HepG2 (cell line): ENCODE measurements around the gene CLDN14. TPM values are rescaled to one million over a fixed set of nuclear protein-coding genes. Genes with fewer than 3 reads are reported as not detected.

ENCODE experiments used
- ARID2 ChIP-seq: sonication (generic); formaldehyde crosslinking; IDR thresholded peaks from 2 replicates; pipeline ENCODE4 v1.8.1; 2022; ENCODE audit warnings: mild to moderate bottlenecking, missing genetic modification reagents, borderline replicate concordance
- BORCS8-MEF2B ChIP-seq: sonication (generic); formaldehyde crosslinking; IDR thresholded peaks from 2 replicates; pipeline ENCODE4 v1.8.0; 2022; ENCODE audit warnings: mild to moderate bottlenecking, missing genetic modification reagents
- CENPBD1 ChIP-seq: sonication (generic); formaldehyde crosslinking; IDR thresholded peaks from 2 replicates; pipeline ENCODE4 v1.8.0; 2022; ENCODE audit warnings: missing genetic modification reagents, low read depth, mild to moderate bottlenecking, borderline replicate concordance
- EP300 ChIP-seq, 3 experiments: sonication (generic) in 1 of 3; formaldehyde crosslinking in 1 of 3; IDR thresholded peaks; 2 replicates each; pipeline versions ENCODE4 v1.5.1 to v1.6.1; 2011 to 2020; ENCODE audit warnings: low read depth in 2 of 3, low read length in 2 of 3, borderline replicate concordance in 1 of 3, improper control_type of control experiment in 1 of 3, mild to moderate bottlenecking in 1 of 3, missing genetic modification reagents in 1 of 3, moderate library complexity in 1 of 3
- GLI4 ChIP-seq: sonication (generic); formaldehyde crosslinking; IDR thresholded peaks from 2 replicates; pipeline ENCODE4 v1.5.1; 2020; ENCODE audit warnings: missing genetic modification reagents, mild to moderate bottlenecking, moderate library complexity, borderline replicate concordance
- KDM2A ChIP-seq: sonication (generic); formaldehyde crosslinking; IDR thresholded peaks from 2 replicates; pipeline ENCODE4 v1.4.0; 2020; ENCODE audit warnings: low read depth, missing genetic modification reagents, borderline replicate concordance
- RXRA ChIP-seq: sonication (generic); formaldehyde crosslinking; IDR thresholded peaks from 2 replicates; pipeline ENCODE4 v1.5.1; 2020; ENCODE audit warnings: missing genetic modification reagents
- TBX2 ChIP-seq: sonication (generic); formaldehyde crosslinking; IDR thresholded peaks from 2 replicates; pipeline ENCODE4 v1.5.0; 2020; ENCODE audit warnings: missing genetic modification reagents, mild to moderate bottlenecking, borderline replicate concordance
- TRIM22 ChIP-seq: fragments of 450-650 bp; IDR thresholded peaks from 2 replicates; pipeline ENCODE4 v1.6.1; 2017
- ZFP36L2 ChIP-seq: sonication (generic); formaldehyde crosslinking; IDR thresholded peaks from 2 replicates; pipeline ENCODE4 v1.4.0; 2020; ENCODE audit warnings: missing genetic modification reagents
- ZNF24 ChIP-seq: fragments of 450-650 bp; IDR thresholded peaks from 2 replicates; pipeline ENCODE4 v1.6.1; 2017; ENCODE audit warnings: antibody characterized with exemption, mild to moderate bottlenecking
- ZNF317 ChIP-seq: sonication (generic); formaldehyde crosslinking; IDR thresholded peaks from 2 replicates; pipeline ENCODE4 v1.5.0; 2020; ENCODE audit warnings: mild to moderate bottlenecking, missing genetic modification reagents
- ZNF343 ChIP-seq: sonication (generic); formaldehyde crosslinking; IDR thresholded peaks from 2 replicates; pipeline ENCODE4 v1.4.0; 2020; ENCODE audit warnings: mild to moderate bottlenecking, missing genetic modification reagents
- ZNF468 ChIP-seq: sonication (generic); formaldehyde crosslinking; IDR thresholded peaks from 2 replicates; pipeline ENCODE4 v1.8.0; 2022; ENCODE audit warnings: mild to moderate bottlenecking, moderate library complexity, missing genetic modification reagents
- ZNF7 ChIP-seq: IDR thresholded peaks from 2 replicates; pipeline ENCODE4 v1.6.1; 2016; ENCODE audit warnings: missing biosample characterization, missing genetic modification reagents
- ZNF746 ChIP-seq: sonication (generic); formaldehyde crosslinking; IDR thresholded peaks from 2 replicates; pipeline ENCODE4 v1.8.0; 2022; ENCODE audit warnings: mild to moderate bottlenecking, missing genetic modification reagents
- ZNF773 ChIP-seq: sonication (generic); formaldehyde crosslinking; IDR thresholded peaks from 2 replicates; pipeline ENCODE4 v1.4.0; 2020; ENCODE audit warnings: missing genetic modification reagents, borderline replicate concordance
- ZSCAN20 ChIP-seq: sonication (generic); formaldehyde crosslinking; IDR thresholded peaks from 2 replicates; pipeline ENCODE4 v1.4.0; 2020; ENCODE audit warnings: missing genetic modification reagents, mild to moderate bottlenecking, borderline replicate concordance
- polyA plus RNA-seq, 8 experiments: library from polyadenylated mRNA; depleted of rRNA in 3 of 8; stranded (reverse) in 7 of 8; unstranded in 1 of 8; fragments of >200 nt; fragmentation: Illumina TruSeq in 4 of 8; extraction: Trizol in 4 of 8; gene quantifications; 2 replicates each; pipeline versions ENCODE4 v1.2.1 to v1.2.3, GENCODE V29; 2011 to 2016; ENCODE audit warnings: low read depth in 4 of 8, missing spikeins in 1 of 8, mixed read lengths in 1 of 8; ENCODE audit not compliant: insufficient read depth in 1 of 8
- total RNA-seq, 5 experiments: library from RNA; depleted of rRNA; stranded (reverse); fragments of >200 nt; fragmentation: Illumina TruSeq; extraction: Trizol; gene quantifications; 2 replicates each; pipeline ENCODE4 v1.2.3, GENCODE V29; 2016; ENCODE audit warnings: low read depth in 1 of 5
- TF ChIP-seq, protein P1 (sequence below): sonication (generic); formaldehyde crosslinking; IDR thresholded peaks from 2 replicates; pipeline ENCODE4 v1.5.0; 2020; ENCODE audit warnings: mild to moderate bottlenecking, missing genetic modification reagents, borderline replicate concordance
- TF ChIP-seq, protein P2 (sequence below): sonication (generic); formaldehyde crosslinking; IDR thresholded peaks from 2 replicates; pipeline ENCODE4 v1.5.1; 2020; ENCODE audit warnings: missing genetic modification reagents, mild to moderate bottlenecking, borderline replicate concordance

The CLDN14 gene
- total and polyA plus RNA-seq, 2 of the 13 experiments (the other 11 are each of a cell fraction or from before 2014, with no cell fraction given): 1.1 to 1.4 TPM

DNA sequence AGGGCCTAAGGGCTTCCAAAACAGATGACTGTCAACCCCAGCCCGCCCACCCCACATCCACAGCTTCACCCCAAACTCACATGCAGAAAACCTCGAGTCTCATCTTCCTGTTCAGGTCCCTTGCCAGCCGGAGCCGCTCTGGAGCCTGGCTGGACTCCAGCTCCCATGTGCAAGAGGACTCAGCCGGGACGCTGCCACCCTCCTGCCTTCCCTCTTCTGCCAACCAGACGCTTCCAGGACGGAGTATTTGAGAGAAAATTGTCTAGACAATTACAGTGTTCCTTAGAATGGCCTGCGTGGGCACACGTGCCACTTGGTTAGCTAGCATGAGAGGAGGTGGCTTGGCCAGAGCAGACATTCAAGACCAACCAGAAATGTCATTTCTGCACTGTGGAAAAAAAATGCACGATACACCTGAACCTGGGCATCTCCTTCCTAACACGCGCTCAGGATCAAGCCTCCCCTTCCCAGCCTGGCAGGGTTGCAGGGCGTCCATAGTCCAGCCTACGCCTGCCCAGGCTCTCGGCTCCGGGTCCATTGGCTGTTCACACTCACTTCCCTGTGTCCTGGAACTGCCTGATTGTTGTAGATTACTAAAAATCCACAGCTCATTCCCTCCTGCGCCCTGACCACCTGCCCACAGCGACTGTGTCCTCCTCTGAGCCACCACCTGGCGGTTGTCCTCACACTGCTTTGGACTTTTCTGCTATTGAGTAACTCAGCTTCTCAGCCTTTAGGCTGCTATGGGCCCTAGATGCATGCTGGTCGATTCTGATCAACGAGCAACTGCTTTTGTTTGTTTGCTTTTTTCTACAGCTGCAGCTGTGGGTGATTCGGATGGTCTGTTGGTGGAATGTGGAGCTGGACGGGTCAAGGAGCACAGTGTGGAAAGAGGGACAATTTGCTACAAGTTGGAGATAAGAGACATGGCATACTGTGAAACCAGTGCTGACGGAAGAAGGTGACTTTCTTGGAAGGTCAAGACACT is at the start of gene CLDN14 (continued):
- TF ChIP-seq ZNF746 (CRISPR knock-in tag) (peak; percentile 83; the same call in 1 of the 2 replicates), TBX2 (CRISPR knock-in tag) (peak; percentile 57), ZNF7 (no peak), ZNF773 (CRISPR knock-in tag) (peak; percentile 71; the same call in 1 of the 2 replicates), EP300 (IDR thresholded peaks at IDR 0.05; ENCODE audit: low read depth in 2 of 2, low read length in 2 of 2) (peak; percentile 31 to 88; a peak in 2 of 4 replicates), EP300 (CRISPR knock-in tag; IDR thresholded peaks at IDR 0.05; ENCODE audit: borderline replicate concordance) (no peak), ZSCAN20 (CRISPR knock-in tag) (no peak; the same call in 1 of the 2 replicates), RXRA (CRISPR knock-in tag) (peak; percentile 61; the same call in 1 of the 2 replicates), CENPBD1 (CRISPR knock-in tag) (no peak), ARID2 (CRISPR knock-in tag) (no peak), ZNF343 (no peak), BORCS8-MEF2B (CRISPR knock-in tag) (peak; percentile 75), ZNF468 (CRISPR knock-in tag) (no peak), KDM2A (CRISPR knock-in tag) (no peak), ZNF24 (no peak), GLI4 (CRISPR knock-in tag) (no peak; the same call in 1 of the 2 replicates), ZNF317 (CRISPR knock-in tag) (peak; percentile 57; the same call in 1 of the 2 replicates), TRIM22 (no peak), ZFP36L2 (CRISPR knock-in tag) (no peak)
- TF ChIP-seq, protein P1, sequence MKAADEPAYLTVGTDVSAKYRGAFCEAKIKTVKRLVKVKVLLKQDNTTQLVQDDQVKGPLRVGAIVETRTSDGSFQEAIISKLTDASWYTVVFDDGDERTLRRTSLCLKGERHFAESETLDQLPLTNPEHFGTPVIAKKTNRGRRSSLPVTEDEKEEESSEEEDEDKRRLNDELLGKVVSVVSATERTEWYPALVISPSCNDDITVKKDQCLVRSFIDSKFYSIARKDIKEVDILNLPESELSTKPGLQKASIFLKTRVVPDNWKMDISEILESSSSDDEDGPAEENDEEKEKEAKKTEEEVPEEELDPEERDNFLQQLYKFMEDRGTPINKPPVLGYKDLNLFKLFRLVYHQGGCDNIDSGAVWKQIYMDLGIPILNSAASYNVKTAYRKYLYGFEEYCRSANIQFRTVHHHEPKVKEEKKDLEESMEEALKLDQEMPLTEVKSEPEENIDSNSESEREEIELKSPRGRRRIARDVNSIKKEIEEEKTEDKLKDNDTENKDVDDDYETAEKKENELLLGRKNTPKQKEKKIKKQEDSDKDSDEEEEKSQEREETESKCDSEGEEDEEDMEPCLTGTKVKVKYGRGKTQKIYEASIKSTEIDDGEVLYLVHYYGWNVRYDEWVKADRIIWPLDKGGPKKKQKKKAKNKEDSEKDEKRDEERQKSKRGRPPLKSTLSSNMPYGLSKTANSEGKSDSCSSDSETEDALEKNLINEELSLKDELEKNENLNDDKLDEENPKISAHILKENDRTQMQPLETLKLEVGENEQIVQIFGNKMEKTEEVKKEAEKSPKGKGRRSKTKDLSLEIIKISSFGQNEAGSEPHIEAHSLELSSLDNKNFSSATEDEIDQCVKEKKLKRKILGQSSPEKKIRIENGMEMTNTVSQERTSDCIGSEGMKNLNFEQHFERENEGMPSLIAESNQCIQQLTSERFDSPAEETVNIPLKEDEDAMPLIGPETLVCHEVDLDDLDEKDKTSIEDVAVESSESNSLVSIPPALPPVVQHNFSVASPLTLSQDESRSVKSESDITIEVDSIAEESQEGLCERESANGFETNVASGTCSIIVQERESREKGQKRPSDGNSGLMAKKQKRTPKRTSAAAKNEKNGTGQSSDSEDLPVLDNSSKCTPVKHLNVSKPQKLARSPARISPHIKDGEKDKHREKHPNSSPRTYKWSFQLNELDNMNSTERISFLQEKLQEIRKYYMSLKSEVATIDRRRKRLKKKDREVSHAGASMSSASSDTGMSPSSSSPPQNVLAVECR (CRISPR knock-in tag): peak; percentile 82; the same call in 1 of the 2 replicates
- TF ChIP-seq, protein P2, sequence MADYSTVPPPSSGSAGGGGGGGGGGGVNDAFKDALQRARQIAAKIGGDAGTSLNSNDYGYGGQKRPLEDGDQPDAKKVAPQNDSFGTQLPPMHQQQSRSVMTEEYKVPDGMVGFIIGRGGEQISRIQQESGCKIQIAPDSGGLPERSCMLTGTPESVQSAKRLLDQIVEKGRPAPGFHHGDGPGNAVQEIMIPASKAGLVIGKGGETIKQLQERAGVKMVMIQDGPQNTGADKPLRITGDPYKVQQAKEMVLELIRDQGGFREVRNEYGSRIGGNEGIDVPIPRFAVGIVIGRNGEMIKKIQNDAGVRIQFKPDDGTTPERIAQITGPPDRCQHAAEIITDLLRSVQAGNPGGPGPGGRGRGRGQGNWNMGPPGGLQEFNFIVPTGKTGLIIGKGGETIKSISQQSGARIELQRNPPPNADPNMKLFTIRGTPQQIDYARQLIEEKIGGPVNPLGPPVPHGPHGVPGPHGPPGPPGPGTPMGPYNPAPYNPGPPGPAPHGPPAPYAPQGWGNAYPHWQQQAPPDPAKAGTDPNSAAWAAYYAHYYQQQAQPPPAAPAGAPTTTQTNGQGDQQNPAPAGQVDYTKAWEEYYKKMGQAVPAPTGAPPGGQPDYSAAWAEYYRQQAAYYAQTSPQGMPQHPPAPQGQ (CRISPR knock-in tag): no peak
